Neuronal stem cell (in vitro differentiated cells): ENCODE results near the gene PAX2.
A peak's percentile ranks its signal among the peaks of the same experiment; 100 is the strongest.

Experiments used
- DNase-seq: peaks from one replicate; pipeline ENCODE4 v3.0.0-alpha.2; 2013; ENCODE audit warnings: low spot score
- H2AFZ ChIP-seq: one replicate; pipeline ENCODE4 v1.6.1; 2013; ENCODE audit warnings: mild to moderate bottlenecking, low read length, inconsistent platforms
- H2AK5ac ChIP-seq: 2 replicates; pipeline ENCODE4 v1.6.1; 2013; ENCODE audit warnings: low read depth, mild to moderate bottlenecking, inconsistent platforms, low read length, moderate library complexity, mixed read lengths
- H2BK120ac ChIP-seq: 2 replicates; pipeline ENCODE4 v1.6.1; 2013; ENCODE audit warnings: low read depth, mild to moderate bottlenecking, inconsistent platforms, low read length, moderate library complexity, mixed read lengths
- H2BK12ac ChIP-seq: one replicate; pipeline ENCODE4 v1.6.1; 2013; ENCODE audit warnings: low read length, inconsistent platforms
- H2BK15ac ChIP-seq: 2 replicates; pipeline ENCODE4 v1.6.1; 2013; ENCODE audit warnings: mild to moderate bottlenecking, low read length, inconsistent platforms, mixed read lengths
- H2BK5ac ChIP-seq: one replicate; pipeline ENCODE4 v1.6.1; 2013; ENCODE audit warnings: inconsistent platforms, mild to moderate bottlenecking, low read length, moderate library complexity
- H3K14ac ChIP-seq: one replicate; pipeline ENCODE4 v1.6.1; 2013; ENCODE audit warnings: low read length, inconsistent platforms
- H3K18ac ChIP-seq: 2 replicates; pipeline ENCODE4 v1.6.1; 2013; ENCODE audit warnings: low read length, inconsistent platforms
- H3K23ac ChIP-seq: 2 replicates; pipeline ENCODE4 v1.6.1; 2013; ENCODE audit warnings: low read depth, mild to moderate bottlenecking, mixed read lengths, low read length, inconsistent platforms; ENCODE audit not compliant: poor library complexity
- H3K27ac ChIP-seq: replicated peaks from 3 replicates; pipeline ENCODE4 v1.5.1; 2013; ENCODE audit warnings: low read length, inconsistent platforms
- H3K27me3 ChIP-seq, 3 experiments: 2 replicates each; pipeline ENCODE4 v1.6.1; 2013; ENCODE audit warnings: low read length in 3 of 3, mild to moderate bottlenecking in 2 of 3, inconsistent platforms in 1 of 3, low read depth in 1 of 3, mixed read lengths in 1 of 3, moderate library complexity in 1 of 3; ENCODE audit not compliant: control insufficient read depth in 3 of 3, insufficient read depth in 3 of 3
- H3K36me3 ChIP-seq, 2 donors: replicated peaks in 1 of 2; 2 replicates each; pipeline ENCODE4 v1.6.1; 2013; ENCODE audit warnings: low read length in 2 of 2; ENCODE audit not compliant: control insufficient read depth in 2 of 2, insufficient read depth in 2 of 2
- H3K4ac ChIP-seq: 2 replicates; pipeline ENCODE4 v1.6.1; 2013; ENCODE audit warnings: inconsistent platforms, mild to moderate bottlenecking, low read length, moderate library complexity
- H3K4me1 ChIP-seq, 2 donors: 1 replicate in 1 of 2; 2 replicates in 1 of 2; pipeline ENCODE4 v1.6.1; 2013; ENCODE audit warnings: low read length in 2 of 2, low read depth in 1 of 2; ENCODE audit not compliant: control insufficient read depth in 2 of 2, insufficient read depth in 1 of 2
- H3K4me2 ChIP-seq: one replicate; pipeline ENCODE4 v1.6.1; 2013; ENCODE audit warnings: mild to moderate bottlenecking, low read length, inconsistent platforms; ENCODE audit not compliant: insufficient read depth, poor library complexity, severe bottlenecking
- H3K4me3 ChIP-seq, 2 donors: 2 replicates each; pipeline ENCODE4 v1.5.1; 2013; ENCODE audit warnings: low read length in 2 of 2, mild to moderate bottlenecking in 2 of 2, inconsistent platforms in 1 of 2, moderate library complexity in 1 of 2
- H3K79me1 ChIP-seq: one replicate; pipeline ENCODE4 v1.6.1; 2013; ENCODE audit warnings: low read depth, mild to moderate bottlenecking, inconsistent platforms, low read length, moderate library complexity
- H3K9ac ChIP-seq: one replicate; pipeline ENCODE4 v1.6.1; 2013; ENCODE audit warnings: mild to moderate bottlenecking, low read depth, low read length, inconsistent platforms; ENCODE audit not compliant: poor library complexity
- H3K9me3 ChIP-seq, 2 donors: replicated peaks in 1 of 2; 2 replicates each; pipeline versions ENCODE3 to v1.6.1; 2013; ENCODE audit warnings: low read length in 2 of 2, mild to moderate bottlenecking in 2 of 2, inconsistent platforms in 1 of 2, low read depth in 1 of 2, mixed read lengths in 1 of 2, moderate library complexity in 1 of 2; ENCODE audit not compliant: control insufficient read depth in 2 of 2, insufficient read depth in 1 of 2
- H4K8ac ChIP-seq: one replicate; pipeline ENCODE4 v1.6.1; 2013; ENCODE audit warnings: low read depth, mild to moderate bottlenecking, inconsistent platforms, low read length, moderate library complexity
- H4K91ac ChIP-seq: one replicate; pipeline ENCODE4 v1.6.1; 2013; ENCODE audit warnings: low read length, low read depth, mild to moderate bottlenecking, inconsistent platforms; ENCODE audit not compliant: poor library complexity
- WGBS, 2 donors: extraction: QIAGEN DNeasy Blood & Tissue Kit; methylation state at CpG; one replicate each; pipeline ENCODE4 v1.1.7; 2013; ENCODE audit warnings: missing lambda C conversion rate in 2 of 2, mixed read lengths in 1 of 2; ENCODE audit not compliant: insufficient read length in 2 of 2, insufficient replicate concordance in 1 of 2; ENCODE audit errors: extremely low coverage in 2 of 2; 5-methylcytosine and 5-hydroxymethylcytosine counted together

The PAX2 gene

GRCh38 chr10:100874702-100875483 is 129.5 kb downstream of the PAX2 start:
- no CpG with 5 or more reads among the region's 20 CpGs for WGBS, 2 donors
- Histone ChIP-seq H3K14ac (no peak overlapping the region), H2BK12ac (peak overlapping the region; percentile 96), H2BK120ac (peak overlapping the region; percentile 52), H3K27ac (peak overlapping the region; percentile 13), H3K27me3 (peaks cover 0 to 59% (median 0%) of the 10 kb centered on the region in 3 experiments), H3K4me1 (peaks cover 13 to 41% of the 10 kb centered on the region in 2 donors), H3K23ac (no peak overlapping the region), H3K4me2 (peak overlapping the region; percentile 15), H4K91ac (no peak overlapping the region), H3K4me3 (no peak overlapping the region), H4K8ac (no peak overlapping the region), H3K4ac (peak overlapping the region; percentile 30), H3K9me3 (no peaks in the 10 kb centered on the region), H3K18ac (peak overlapping the region; percentile 82), H3K9ac (peak overlapping the region; percentile 54), H2BK15ac (peak overlapping the region; percentile 49), H2AK5ac (peak overlapping the region; percentile 47), H2AFZ (no peak overlapping the region), H2BK5ac (no peak overlapping the region), H3K36me3 (no peaks in the 10 kb centered on the region), H3K79me1 (no peaks in the 10 kb centered on the region)
- DNase-seq, result no peak

- H3K4me2 ChIP-seq, result no peak overlapping the region
- no peak overlapping the region for H4K8ac ChIP-seq
- peak overlapping the region; percentile 20 for H2BK120ac ChIP-seq
- H4K91ac ChIP-seq, result no peak overlapping the region
- DNase-seq, result no peak
- no peak overlapping the region for H3K23ac ChIP-seq
- H2BK15ac ChIP-seq, result no peak overlapping the region
- H3K9me3 ChIP-seq, result no peaks in the 10 kb centered on the region
- peak overlapping the region; percentile 96 for H2BK12ac ChIP-seq
- peaks cover 13 to 41% of the 10 kb centered on the region in 2 donors for H3K4me1 ChIP-seq
- H3K36me3 ChIP-seq, result no peaks in the 10 kb centered on the region
- H3K27ac ChIP-seq, result peak overlapping the region; percentile 13
- H3K14ac ChIP-seq, result no peak overlapping the region
- no CpG with 5 or more reads among the region's 5 CpGs for WGBS, 2 donors
- H2BK5ac ChIP-seq, result no peak overlapping the region
- peak overlapping the region; percentile 47 for H2AK5ac ChIP-seq
- no peak overlapping the region for H3K9ac ChIP-seq
- no peak overlapping the region for H3K4me3 ChIP-seq
- H2AFZ ChIP-seq, result no peak overlapping the region
- peak overlapping the region; percentile 17 for H3K18ac ChIP-seq
- H3K27me3 ChIP-seq, result peaks cover 0 to 56% (median 0%) of the 10 kb centered on the region in 3 experiments
- no peaks in the 10 kb centered on the region for H3K79me1 ChIP-seq
- H3K4ac ChIP-seq, result no peak overlapping the region
These were observed 130.2 kb downstream of the PAX2 start for GRCh38 chr10:100875484-100876166.

GRCh38 chr10:100876585-100877460 is 131.4 kb downstream of the PAX2 start:
- H2BK120ac ChIP-seq, result no peak overlapping the region
- WGBS, 2 donors, result no CpG with 5 or more reads among the region's 24 CpGs
- H2AFZ ChIP-seq, result no peak overlapping the region
- no peak overlapping the region for H4K8ac ChIP-seq
- H2BK5ac ChIP-seq, result no peak overlapping the region
- no peak overlapping the region for H3K9ac ChIP-seq
- H3K23ac ChIP-seq, result no peak overlapping the region
- H3K27ac ChIP-seq, result no peak overlapping the region
- H3K9me3 ChIP-seq, result no peaks in the 10 kb centered on the region
- no peak overlapping the region for H2BK15ac ChIP-seq
- peaks cover 0 to 52% (median 0%) of the 10 kb centered on the region in 3 experiments for H3K27me3 ChIP-seq
- H3K4ac ChIP-seq, result no peak overlapping the region
- no peak overlapping the region for H3K4me3 ChIP-seq
- no peaks in the 10 kb centered on the region for H3K79me1 ChIP-seq
- H2BK12ac ChIP-seq, result no peak overlapping the region
- DNase-seq, result no peak
- no peaks in the 10 kb centered on the region for H3K36me3 ChIP-seq
- no peak overlapping the region for H3K4me2 ChIP-seq
- peak overlapping the region; percentile 72 for H3K18ac ChIP-seq
- no peak overlapping the region for H3K14ac ChIP-seq
- peak overlapping the region; percentile 49 for H2AK5ac ChIP-seq
- H4K91ac ChIP-seq, result no peak overlapping the region
- H3K4me1 ChIP-seq, result peaks cover 16 to 38% of the 10 kb centered on the region in 2 donors
